GM21526 (cell line): Measurements from ENCODE around the gene TRIP13.

Experiments
- ATAC-seq: cut with Tn5 transposase; IDR thresholded peaks from one replicate; pipeline ENCODE4 v1.9.1; 2021; ENCODE audit warnings: moderate library complexity; ENCODE audit not compliant: unreplicated experiment, low FRiP score

Gene TRIP13

GRCh38 chr5:854217-854616 is 38.5 kb upstream of the TRIP13 start:
- ATAC-seq = no peak

DNA sequence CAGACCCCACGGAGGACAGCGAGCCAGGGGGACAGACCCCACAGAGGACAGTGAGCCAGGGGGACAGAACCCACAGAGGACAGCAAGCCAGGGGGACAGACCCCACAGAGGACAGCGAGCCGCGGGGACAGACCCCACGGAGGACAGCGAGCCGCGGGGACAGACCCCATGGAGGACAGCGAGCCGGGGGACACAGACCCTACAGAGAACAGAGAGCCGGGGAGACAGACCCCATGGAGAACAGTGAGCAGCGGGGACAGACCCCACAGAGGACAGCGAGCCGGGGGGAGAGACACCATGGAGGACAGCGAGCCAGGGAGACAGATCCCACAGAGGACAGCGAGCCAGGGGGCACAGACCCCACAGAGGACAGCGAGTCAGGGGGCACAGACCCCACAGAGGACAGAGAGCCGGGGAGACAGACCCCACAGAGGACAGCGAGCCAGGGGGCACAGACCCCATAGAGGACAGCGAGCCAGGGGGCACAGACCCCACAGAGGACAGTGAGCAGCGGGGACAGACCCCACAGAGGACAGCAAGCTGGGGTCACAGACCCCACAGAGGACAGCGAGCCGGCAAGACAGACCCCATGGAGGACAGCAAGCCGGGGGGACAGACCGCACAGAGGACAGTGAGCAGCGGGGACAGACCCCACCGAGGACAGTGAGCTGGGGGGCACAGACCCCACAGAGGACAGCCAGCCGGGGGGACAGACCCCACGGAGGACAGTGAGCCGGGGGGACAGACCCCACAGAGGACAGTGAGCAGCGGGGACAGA is 37.5 kb upstream of the TRIP13 start:
- ATAC-seq = no peak

GRCh38 chr5:855771-856530 is 36.7 kb upstream of the TRIP13 start:
- ATAC-seq = no peak

DNA sequence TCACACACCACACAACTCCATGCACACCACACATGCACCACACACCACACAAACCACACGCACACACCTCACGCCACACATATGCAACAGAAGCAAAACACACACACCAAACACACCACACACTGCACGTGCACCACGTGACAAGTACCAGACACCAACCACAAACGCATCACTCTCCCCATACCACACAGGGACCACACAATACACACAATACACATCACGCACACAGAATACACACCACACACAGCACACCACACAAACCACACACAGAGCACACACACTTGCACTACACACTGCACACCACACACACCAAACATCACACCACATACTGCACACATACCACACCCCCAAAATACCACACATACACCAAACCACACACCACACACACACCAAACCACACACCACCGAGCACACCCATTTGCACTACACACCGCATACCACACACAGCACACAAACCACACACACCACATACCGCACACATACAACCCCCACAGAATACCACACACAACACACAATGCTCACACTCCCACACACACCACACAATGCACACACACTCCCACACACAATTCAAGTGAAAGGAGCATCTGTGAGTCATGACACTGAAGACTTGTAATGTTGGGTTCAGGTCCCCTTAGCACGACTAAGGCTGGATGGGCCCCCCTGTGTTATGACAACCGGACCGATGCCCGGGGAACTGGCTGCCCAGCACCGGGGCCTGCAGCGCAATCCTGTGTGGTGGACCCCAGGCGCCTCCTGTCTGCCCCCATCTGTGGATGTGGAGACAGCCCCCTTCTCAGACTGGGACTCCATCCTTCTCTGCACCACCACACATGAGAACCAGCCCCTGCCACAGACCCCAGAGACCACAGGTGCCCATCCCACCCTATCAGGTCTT is 35.9 kb upstream of the TRIP13 start:
- no peak for ATAC-seq

- ATAC-seq = no peak
Measured at GRCh38 chr5:858726-859125, 34.0 kb upstream of the TRIP13 start.

DNA sequence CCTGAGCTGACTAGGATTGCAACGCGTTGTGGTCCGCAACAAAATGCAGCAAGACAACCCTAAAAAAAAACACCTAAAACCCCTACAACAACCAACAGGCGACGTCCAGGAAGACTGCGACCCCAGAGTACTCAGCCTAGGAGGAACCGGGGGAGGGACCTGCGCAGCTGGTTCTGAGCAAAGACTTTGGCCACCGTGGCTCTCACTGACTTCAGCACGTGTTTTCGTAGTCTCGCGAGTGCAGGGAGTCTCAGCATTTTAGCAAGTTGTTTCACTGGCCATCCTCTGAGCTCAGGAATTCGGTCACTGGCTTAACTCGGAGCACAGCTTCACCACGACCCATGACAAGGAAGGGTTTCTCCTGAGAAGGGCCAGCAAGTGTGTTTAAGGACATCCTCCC is 33.3 kb upstream of the TRIP13 start:
- no peak for ATAC-seq

DNA sequence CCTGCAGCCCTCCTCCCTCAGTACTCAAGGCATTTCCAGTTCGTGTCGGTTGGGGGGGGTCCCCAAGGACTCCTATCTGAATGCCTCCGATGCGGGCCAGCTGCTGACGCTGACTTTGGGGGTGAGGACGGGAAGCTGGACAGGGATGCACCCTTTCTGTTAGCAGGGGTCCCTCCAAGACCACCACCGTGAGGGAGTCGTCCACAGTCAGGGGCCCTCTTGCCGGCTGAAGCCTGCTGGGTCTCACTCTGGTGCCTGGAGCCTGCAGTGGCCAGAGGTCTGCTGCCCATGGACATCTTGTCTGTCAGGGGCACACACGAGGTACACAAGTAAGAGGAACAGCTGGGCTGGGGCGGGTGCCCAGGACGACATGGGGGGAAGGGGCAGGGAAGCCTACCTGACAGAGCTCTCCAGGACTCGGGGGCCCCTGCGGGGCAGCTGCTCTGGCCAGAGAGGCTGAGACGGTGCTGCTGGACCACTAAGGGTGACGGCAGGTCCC is 32.8 kb upstream of the TRIP13 start:
- no peak for ATAC-seq

DNA sequence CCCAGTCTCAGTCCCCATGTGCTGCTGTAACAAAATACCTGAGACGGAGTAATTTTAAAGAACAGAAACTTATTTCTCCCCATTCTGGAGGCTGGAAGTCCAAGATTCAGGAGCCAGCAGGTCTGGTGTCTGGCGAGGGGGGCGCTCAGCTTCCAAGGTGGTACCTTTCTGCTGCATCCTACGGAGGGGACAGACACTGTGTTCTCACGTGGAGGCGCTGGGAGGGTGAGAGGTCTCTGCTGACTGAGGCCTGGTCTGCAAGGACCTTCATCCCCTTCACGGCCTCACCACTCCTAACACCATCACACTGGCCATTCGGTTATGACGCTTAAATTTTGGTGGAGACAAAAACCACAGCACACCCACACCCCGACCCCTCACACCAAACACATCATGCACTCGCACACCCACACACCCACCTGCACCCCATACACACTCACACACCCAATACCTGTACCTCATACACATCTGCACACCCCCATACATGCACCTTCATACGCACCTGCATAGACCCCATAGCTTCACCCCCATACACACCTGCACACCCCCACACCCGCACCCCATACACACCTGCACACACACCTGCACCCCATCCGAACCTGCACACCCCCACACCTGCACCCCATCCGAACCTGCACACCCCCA is 32.1 kb upstream of the TRIP13 start:
- no peak for ATAC-seq

DNA sequence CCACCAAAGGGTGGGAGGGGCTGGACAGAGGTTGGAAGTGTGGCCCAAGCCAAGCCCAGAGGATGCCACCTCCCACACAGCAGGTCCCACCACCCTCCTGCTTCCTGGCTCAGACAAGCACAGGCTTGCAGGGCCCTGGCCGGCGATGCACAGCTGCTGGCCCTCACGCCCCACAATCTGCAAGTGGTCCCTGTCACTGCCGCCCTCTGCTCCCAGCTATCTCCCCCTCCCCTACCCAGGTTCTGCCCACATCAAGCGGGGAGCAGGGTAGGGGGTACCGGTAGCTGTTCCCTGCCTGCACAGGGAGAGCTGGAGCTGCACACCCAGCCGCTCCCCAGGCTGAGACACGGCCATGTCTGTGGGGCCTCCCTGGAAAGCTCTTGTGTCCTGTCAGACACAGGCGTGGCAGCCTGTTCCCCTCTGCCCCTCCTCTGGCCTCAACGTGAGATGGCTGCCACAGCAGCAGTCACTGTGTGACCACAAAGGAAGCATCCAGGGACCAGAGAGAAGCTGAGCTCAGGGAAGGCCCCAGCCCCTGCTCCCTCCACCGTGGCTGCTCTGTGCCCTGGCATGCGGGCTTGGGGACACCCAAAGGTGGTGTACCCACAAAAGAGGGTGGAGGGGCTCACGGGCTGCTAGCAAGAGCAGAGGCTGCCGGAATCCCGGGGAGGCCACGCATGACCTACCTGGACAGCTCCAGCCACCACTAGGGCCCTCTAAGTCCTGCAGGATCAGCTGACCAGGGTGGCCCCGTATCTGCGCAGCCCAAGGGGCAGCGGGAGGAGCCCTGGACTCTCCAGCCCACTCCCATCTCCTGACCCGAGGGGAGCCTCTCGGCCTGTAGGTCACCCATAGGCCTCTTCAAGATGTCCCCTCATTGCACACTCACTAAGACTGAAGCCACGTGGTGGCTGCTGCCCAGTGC is 31.0 kb upstream of the TRIP13 start:
- ATAC-seq = no peak

GRCh38 chr5:862367-863243 is 30.1 kb upstream of the TRIP13 start:
- no peak for ATAC-seq

DNA sequence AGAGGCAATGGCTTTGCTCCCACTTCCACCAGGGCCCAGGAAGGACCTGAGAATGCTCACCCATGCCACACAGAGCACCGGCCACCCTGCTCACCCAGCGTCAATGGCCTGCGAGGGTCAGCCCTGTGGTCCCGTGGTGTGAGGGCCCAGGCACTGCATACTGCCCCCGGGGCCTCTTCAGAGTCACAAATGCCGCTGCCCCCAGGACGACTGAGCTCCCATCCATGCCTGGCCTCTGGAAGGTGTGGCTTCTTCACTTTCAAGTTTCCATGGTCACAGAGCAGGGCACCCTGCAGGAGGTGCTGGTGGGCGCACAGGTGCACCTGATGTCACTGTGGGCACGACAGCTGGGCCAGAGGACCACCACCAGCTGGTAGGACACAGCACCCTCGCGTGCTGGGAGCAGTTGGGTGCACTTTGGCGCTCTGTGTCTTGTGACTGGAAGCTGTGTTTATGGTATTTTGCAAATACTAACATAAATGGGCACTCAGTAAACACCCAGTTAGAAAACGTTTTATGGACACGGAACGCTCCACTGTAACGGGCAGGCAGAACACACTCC is 29.4 kb upstream of the TRIP13 start:
- no peak for ATAC-seq

DNA sequence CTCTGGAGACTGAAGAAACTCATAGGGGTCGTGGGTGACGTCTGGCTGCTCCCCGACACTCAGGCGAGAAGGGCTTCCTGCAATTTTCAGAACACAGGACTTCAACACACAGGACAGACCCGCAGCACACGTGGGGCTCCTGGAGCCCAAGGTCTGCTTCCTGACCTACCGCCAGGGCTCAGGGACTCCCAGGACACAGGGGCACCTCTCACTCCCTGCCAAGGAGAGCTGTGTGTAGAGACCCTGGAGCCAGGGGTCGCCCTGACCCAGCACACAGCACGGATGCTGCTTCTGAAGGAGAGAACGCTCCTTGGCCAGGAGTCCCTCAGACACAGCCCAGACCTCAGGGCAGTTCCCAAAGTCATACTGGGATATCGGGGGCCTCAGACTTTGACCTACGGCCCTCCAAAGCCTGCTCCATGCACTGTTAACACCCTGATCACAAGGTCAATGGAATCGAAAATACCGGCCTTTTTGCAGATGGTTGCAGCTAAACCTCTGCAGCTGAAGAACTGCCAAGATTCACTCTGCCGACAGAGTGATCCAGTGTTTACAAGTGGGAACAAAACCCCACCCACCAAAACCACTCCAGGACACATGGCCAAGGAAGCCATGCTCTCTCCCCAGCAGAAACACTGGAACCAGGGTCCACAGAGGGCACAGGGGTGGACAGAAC is 28.1 kb upstream of the TRIP13 start:
- ATAC-seq = no peak

DNA sequence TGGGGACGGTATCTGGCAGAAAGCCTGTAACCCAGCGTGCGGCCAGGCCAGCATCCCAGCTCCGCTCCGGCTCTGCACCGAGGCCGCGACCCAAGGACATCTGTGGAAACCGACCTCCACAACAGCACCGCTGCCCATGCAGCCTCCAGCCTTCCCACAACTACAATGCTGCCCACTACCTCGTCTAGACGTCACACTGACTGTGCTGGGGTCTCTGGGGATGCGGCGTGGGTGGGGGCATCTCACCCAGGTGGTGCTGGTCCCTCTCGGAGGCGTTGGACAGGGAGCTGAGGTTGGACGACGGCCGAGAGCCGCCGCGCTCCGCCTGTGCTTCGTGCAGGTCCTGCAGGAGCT is 27.5 kb upstream of the TRIP13 start:
- ATAC-seq = no peak

GRCh38 chr5:865771-866170 is 26.9 kb upstream of the TRIP13 start:
- no peak for ATAC-seq

- ATAC-seq = no peak
Measured at GRCh38 chr5:867300-867870, 25.3 kb upstream of the TRIP13 start.

- no peak for ATAC-seq
Measured at GRCh38 chr5:868428-869135, 24.1 kb upstream of the TRIP13 start.

DNA sequence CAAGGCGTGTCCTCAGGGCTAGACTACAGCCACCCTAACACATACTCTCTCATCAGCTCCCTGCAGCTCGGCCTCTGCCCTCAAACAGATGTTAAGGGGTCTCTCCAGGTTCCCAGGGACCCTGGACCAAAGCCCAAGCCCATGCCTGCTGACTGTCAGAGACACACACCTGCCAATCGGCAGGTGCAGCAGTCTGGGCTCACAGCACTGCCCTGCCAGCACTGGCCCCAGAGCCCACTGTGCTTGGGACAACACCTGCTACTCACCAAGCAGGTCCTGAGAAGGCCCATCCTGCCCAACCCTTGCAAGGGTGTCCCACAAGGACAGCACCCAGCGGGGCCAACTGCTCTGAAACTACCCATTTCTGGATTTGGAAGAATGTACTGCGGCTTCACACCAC is 21.7 kb upstream of the TRIP13 start:
- no peak for ATAC-seq
